ENCODE data around the gene PHACTR1. TPM values are rescaled to one million over a fixed set of nuclear protein-coding genes. Genes with fewer than 3 reads are reported as not detected.
"Not testable (repeated sequence)": the region's sequence is repeated elsewhere in the genome, so short reads cannot be mapped to it uniquely, and the experiment has no call there.

Gene PHACTR1
- polyA plus RNA-seq, 3 donors, result 9.9 to 14.8 (median 12.4) TPM

DNA sequence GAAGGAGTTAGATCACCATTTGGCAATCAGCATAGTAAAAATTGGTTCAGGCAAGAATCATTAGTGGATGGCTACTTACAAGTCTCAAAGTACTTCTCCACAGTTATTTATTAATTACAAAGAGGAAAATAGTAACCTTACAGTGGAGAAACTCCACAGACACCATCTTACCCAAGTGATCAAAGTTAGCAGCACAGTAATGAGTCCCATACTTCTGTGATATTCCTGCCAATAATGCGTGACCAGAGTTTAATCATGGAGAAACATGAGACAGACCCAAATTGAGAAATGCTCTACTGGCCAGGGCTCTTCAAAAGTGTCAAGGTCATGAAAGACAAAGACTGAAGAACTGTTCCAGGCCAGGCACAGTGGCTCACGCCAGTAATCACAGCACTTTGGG, 602.3 kb downstream of the PHACTR1 start:
- no peak for DNase-seq (ENCODE audit: low read depth in 3 of 3, low spot score in 2 of 3)

DNA sequence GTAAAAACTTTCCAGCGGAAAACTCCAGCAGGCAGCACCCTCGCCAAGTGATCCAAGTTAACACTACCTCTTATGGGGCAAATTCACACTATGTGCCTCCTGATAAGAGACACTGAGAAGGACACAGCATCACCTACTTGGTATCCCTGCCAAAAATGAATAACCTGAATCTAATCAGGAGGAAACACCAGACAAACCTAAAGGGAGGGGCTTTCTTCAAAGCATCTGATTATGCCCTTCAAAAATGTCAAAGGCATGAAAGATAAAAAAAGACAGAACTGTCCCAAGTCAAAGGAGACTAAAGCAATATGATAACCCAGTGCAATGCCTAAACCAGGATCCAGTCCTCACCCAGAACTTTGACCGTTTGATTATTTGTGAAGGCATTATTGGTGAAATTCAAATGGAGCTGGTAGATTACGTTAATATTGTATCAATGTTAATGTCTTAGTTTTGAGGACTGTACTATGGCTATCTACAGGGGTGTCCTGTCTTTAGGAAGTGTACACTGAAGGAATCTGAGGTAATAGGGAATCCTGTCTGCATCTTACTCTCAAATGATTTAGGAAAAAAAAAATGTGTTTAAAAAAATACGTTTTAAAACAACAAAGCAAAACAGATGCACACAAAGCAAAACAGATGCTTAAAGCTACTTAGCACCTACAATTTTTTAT, 603.5 kb downstream of the PHACTR1 start:
- no peak for DNase-seq (ENCODE audit: low read depth in 3 of 3, low spot score in 2 of 3)

DNA sequence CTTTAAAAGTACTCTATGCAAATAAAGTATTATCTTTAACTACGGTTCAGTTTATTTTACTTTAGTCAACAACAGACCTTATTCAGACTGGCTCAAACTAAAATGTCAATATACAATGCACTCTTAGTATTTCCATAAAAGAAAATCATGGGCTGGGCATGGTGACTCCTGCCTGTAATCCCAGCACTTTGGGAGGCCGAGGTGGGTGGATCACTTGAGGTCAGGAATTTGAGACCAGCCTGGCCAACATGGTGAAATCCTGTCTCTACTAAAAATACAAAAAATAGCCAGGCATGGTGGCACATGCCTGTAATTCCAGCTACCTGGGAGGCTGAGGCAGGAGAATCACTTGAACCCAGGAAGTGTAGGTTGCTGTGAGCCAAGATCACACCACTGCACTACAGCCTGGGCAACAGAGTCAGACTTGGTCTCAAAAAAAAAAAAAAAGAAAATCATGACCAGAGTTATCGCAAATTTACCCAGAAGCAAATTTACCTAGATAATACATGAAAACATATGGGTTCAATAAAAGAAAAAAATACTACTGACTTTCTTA, 609.5 kb downstream of the PHACTR1 start:
- not testable (repeated sequence) for DNase-seq (ENCODE audit: low read depth in 3 of 3, low spot score in 2 of 3)

DNA sequence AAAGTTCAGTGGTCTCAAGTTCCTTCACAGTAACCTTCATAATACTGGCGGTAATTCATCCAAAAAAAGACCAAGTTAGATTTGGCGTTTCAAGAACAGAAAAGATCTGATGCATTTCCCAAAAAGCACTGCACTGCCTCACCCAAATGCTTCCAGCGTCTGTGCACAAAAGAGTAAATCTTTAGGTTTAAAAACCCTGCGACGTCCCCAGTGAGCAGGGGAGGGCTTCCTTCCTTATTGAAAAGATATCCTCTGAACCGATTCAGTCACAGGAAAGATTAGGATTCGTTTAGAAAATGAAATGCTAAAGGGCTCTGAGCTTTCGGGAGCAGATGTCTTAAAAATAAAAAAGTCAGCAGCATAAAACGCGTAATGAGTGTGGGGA, 611.1 kb downstream of the PHACTR1 start:
- DNase-seq (ENCODE audit: low read depth in 3 of 3, low spot score in 2 of 3), result no peak

DNA sequence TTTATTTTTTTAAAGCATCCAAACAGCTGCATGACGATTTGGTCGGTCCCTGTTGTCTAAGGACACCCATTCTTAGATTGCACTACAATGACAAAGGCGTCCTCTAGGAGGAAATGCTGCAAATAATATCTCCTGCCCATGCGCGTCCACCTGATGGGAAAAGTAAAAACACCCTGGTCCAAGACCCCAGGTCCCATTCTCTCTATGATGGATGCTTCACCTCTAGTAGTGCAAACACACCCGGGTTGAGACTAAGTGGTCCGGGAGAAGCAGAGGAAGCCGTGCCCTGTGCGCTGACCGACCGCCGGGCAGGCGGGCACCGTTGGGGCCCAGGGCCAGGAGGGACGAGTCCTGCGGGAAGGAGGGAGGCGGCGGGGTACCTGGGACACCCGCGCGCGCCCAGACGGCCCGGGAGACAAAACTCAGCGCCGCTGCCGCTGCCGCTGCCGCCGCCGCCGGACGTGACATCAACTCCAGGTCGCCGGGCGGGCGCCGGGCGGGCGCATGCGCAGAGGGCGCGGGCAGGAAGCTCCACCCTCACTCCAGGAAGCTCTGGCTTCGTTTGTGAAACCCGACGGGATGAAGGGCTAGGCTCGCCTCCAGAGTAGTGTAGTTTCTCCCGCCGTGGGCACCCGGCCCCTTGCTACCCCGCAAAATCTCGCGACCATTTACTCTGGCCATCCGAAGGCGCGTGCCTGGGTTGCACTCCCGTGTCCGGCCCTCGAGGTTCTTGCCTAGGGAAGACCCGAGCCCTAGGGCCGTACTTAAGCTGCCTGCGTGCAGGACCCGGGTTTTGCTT, 611.7 kb downstream of the PHACTR1 start, which contains the start of gene TBC1D7:
Gene TBC1D7 (minus strand): TSS at position 462 of the 799 bp plus-strand sequence. CDS start 1,639 bp downstream, outside the sequence.
- DNase-seq (ENCODE audit: low read depth in 3 of 3, low spot score in 2 of 3), result peak; percentile 77 to 78 (median 77)

DNA sequence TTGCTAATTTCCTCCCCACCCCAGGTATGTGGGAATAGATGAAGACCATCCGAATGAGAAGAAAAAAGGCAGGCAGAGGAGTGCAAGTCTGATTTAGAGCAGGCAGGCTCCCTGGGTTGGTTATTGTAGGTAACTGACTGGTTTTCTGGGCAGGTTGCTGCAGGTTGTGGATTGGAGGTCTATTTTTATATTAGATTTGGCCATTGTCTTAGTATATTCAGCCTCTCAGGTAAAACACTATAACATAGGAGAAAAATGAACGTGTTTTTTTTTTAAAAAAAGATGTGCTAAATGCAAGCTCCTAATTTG, 612.3 kb downstream of the PHACTR1 start:
- DNase-seq (ENCODE audit: low read depth in 3 of 3, low spot score in 2 of 3), result no peak

DNA sequence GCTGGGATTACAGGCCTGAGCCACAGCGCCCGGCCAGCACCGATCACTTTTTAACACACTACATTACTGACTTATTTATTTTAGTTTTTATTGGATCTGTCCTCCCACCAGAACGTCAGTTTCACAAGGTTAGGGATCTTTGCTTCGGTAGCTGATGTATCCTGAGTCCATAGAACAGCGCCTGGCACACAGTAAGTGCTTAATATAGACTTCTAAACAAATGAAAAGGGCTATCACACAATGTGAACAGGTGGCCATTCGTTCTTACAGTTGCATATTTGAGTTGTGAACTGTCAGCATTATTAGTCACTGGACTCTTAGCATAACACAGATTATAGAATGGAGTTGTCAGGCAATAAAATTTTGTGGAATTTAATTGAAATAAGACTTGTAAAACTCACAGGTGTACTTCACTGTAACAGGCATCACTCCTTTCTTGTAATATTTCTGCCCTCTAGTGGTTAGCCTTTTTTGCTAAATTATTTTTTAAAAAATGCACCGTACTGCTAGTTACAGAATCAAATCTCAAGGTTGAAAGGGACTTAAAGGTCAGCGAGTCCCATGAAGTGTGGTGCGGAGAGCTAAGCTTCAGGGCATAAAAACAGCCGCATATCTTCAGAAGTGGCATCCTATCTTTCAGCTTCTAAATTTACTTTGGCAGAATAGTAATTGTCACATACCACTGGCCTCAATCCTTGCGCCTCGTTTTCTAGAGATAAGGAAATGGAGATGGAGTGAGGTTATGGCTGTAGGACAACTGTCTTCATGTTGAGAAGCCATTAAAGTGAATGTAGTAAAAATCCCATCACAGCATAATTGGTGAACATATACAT, 615.2 kb downstream of the PHACTR1 start:
- DNase-seq (ENCODE audit: low read depth in 3 of 3, low spot score in 2 of 3), result no peak

DNA sequence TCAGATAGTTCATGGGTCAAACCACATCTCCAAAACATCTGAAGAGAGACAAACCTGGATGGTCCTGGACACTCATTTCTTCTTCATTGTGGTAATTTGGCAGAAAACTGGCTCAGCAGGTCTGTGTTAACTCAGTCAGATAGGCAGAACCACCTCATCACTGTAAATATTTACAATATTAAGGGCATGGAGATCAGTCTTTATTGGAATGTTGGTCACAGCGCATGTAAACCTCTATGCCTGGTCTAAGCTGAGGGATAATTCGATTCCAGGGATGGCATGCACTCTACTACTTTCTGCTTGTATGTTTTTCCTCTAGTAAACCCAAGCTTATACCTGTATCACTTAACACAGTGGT, 615.8 kb downstream of the PHACTR1 start:
- no peak for DNase-seq (ENCODE audit: low read depth in 3 of 3, low spot score in 2 of 3)

DNA sequence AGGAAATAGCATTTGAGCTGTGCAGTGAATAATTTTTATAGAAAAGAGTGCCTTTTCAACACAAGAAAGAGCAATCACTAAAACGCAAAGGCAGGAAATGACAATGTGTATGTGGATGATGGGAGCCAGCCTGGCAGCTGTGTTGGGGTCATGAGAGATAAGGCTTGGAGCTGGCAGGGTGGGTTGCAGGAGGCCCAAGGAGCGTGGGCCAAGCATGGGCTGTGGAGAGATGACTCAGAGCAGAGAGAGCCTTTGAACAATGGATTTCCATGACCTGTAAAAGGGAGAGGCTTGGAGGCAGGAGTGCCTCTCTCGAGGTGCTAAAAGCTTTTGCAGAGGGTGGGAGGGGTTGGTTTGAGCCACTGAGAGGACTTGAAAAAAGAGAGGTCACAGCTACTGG, 618.4 kb downstream of the PHACTR1 start:
- DNase-seq (ENCODE audit: low read depth in 3 of 3, low spot score in 2 of 3), result no peak

DNA sequence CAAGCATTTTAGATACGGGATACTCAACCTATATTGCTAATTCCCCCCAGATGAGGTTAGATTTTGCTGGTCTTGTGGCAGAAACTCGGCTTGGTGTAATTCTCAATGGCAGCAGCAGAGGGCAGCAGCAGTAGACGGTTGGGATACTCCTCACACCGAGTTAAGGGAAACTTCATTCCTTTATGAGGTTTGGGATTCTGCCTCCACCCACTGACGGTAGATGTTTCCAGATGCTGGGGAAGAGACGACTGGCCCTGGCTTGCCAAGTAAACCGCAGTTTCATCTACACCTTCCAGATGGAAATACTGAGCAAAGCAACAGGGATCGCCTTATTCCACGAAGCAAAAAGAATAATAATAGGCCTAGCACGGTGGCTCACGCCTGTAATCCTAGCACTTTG, 620.0 kb downstream of the PHACTR1 start:
- peak in 2 of 3 donors; percentile 63 to 65 for DNase-seq (ENCODE audit: low read depth in 3 of 3, low spot score in 2 of 3)

DNA sequence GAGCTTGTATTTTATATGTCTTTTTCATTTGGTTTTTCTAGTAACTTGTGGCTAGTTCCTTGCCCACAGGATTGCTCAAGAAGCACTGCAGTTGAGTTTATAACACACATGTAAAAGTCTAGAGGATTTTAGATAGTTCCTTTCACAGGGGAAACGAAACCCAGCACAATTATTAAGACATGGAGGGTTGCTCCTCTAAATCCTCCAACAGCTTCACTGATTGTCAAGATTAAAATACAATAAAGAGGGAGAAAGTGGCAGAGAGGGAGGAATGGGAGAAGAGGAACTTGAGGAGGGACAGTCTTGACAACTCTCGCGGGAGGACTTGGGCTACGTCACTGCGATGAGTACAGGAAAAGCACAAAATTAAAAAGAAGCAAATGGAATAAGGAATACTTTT, 621.5 kb downstream of the PHACTR1 start:
- DNase-seq (ENCODE audit: low read depth in 3 of 3, low spot score in 2 of 3), result no peak

Data from right renal cortex interstitium (tissue), 3 donors.